Glomerular visceral epithelial cell (primary cell): ENCODE data around the gene VWA1.
"Not testable (repeated sequence)": the region's sequence is repeated elsewhere in the genome, so short reads cannot be mapped to it uniquely, and the experiment has no call there.

Experiments
- DNase-seq: peaks from one replicate; pipeline ENCODE4 v3.0.0-alpha.2; 2016; ENCODE audit errors: extremely low spot score

VWA1 gene

GRCh38 chr1:1422465-1423244, 12.8 kb upstream of the VWA1 start:
- DNase-seq: no peak

- DNase-seq: no peak
Measured at GRCh38 chr1:1423245-1423597, 12.3 kb upstream of the VWA1 start.

GRCh38 chr1:1424707-1425106, 10.8 kb upstream of the VWA1 start:
- no peak for DNase-seq

- no peak for DNase-seq
Measured at GRCh38 chr1:1425426-1425752, 10.1 kb upstream of the VWA1 start.

GRCh38 chr1:1425753-1426495, 9.6 kb upstream of the VWA1 start:
- DNase-seq: no peak

- DNase-seq: no peak
Measured at GRCh38 chr1:1426496-1427105, 8.9 kb upstream of the VWA1 start.

- no peak for DNase-seq
Measured at GRCh38 chr1:1427106-1427819, 8.2 kb upstream of the VWA1 start.

- DNase-seq: no peak
Measured at GRCh38 chr1:1427820-1428148, 7.7 kb upstream of the VWA1 start.

- DNase-seq: no peak
Measured at GRCh38 chr1:1428174-1428573, 7.3 kb upstream of the VWA1 start.

- DNase-seq: not testable (repeated sequence)
Measured at GRCh38 chr1:1428967-1429366, 6.5 kb upstream of the VWA1 start.

- DNase-seq: no peak
Measured at GRCh38 chr1:1429671-1430073, 5.8 kb upstream of the VWA1 start.

GRCh38 chr1:1430114-1430982, 5.1 kb upstream of the VWA1 start:
- no peak for DNase-seq

- DNase-seq: no peak
Measured at GRCh38 chr1:1430992-1431844, 4.3 kb upstream of the VWA1 start.

- DNase-seq: no peak
Measured at GRCh38 chr1:1431845-1432273, 3.6 kb upstream of the VWA1 start.

- no peak for DNase-seq
Measured at GRCh38 chr1:1432274-1432950, 3.1 kb upstream of the VWA1 start.

GRCh38 chr1:1432951-1433803, 2.3 kb upstream of the VWA1 start:
- no peak for DNase-seq

- no peak for DNase-seq
Measured at GRCh38 chr1:1433804-1434130, 1.7 kb upstream of the VWA1 start.

- DNase-seq: no peak
Measured at GRCh38 chr1:1434131-1434823, 1.2 kb upstream of the VWA1 start.

- DNase-seq: no peak
Measured at GRCh38 chr1:1434824-1435105, 725 bp upstream of the VWA1 start.
